HUES64 (cell line): Measurements from ENCODE around the gene TIMP1.

Experiments
- H3K27ac ChIP-seq: 2 replicates; pipeline ENCODE4 v1.7.0; 2013; ENCODE audit warnings: low read depth, low read length, inconsistent platforms
- H3K27me3 ChIP-seq: 2 replicates; pipeline ENCODE4 v1.6.1; 2013; ENCODE audit warnings: mild to moderate bottlenecking, low read length; ENCODE audit not compliant: insufficient read depth
- H3K36me3 ChIP-seq: 2 replicates; pipeline ENCODE4 v1.6.1; 2013; ENCODE audit warnings: mild to moderate bottlenecking, low read length; ENCODE audit not compliant: insufficient read depth
- H3K4me1 ChIP-seq: 2 replicates; pipeline ENCODE4 v1.6.1; 2013; ENCODE audit warnings: mild to moderate bottlenecking, low read length, moderate library complexity; ENCODE audit not compliant: insufficient read depth
- H3K4me3 ChIP-seq: 2 replicates; pipeline ENCODE4 v1.5.1; 2013; ENCODE audit warnings: mild to moderate bottlenecking, low read length, moderate library complexity
- H3K9ac ChIP-seq: 2 replicates; pipeline ENCODE4 v1.6.1; 2013; ENCODE audit warnings: mild to moderate bottlenecking, low read depth, low read length
- H3K9me3 ChIP-seq: 2 replicates; pipeline ENCODE4 v1.6.1; 2013; ENCODE audit warnings: low read depth, low read length; ENCODE audit not compliant: insufficient read depth
- WGBS: fragments of 150-250, 120-280 bp; methylation state at CpG from one replicate; pipeline ENCODE4 v1.1.7; 2013; ENCODE audit warnings: missing lambda C conversion rate; 5-methylcytosine and 5-hydroxymethylcytosine counted together

The TIMP1 gene

DNA sequence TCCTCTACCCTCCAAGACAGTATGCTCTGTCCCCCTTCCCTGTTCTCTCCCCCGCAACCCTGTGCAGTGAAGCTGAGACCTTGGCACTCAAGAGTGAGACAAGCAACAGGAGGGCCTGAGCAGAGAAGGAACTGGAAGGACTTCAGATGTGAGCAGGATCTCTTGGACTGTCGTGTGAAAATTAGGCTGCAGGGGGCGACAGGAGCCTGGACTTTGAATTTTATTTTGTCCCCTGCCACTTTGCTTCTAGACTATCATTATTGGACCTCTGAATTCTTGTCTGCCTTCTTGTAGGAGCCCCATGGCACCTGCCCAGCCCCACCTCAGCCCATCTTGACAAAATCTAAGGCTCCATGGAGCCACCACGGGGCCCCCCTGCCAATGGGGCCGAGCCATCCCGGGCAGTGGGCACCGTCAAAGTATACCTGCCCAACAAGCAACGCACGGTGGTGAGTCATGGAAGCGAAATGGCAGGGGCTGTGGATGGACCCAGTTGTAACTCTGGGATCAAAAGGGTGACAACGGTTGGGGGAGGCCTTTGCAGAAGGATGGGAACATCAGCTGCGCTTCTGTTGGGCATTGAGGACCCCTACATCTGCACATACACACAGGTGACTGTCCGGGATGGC, 19.5 kb upstream of the TIMP1 start:
- 85% methylated on average over 12 of the region's 13 CpGs for WGBS
- no peak overlapping the region for H3K9ac ChIP-seq
- H3K27me3 ChIP-seq: no peaks in the 10 kb centered on the region
- no peaks in the 10 kb centered on the region for H3K9me3 ChIP-seq
- H3K27ac ChIP-seq: no peak overlapping the region
- H3K36me3 ChIP-seq: peaks cover 44% of the 10 kb centered on the region
- H3K4me3 ChIP-seq: no peak overlapping the region
- 0 out of 2 replicates have a peak, but pooled peaks cover 4% of the 10 kb centered on the region for H3K4me1 ChIP-seq

- Histone ChIP-seq H3K4me1 (0 out of 2 replicates have a peak, but pooled peaks cover 4% of the 10 kb centered on the region), H3K9me3 (no peaks in the 10 kb centered on the region), H3K27ac (no peak overlapping the region), H3K9ac (no peak overlapping the region), H3K27me3 (no peaks in the 10 kb centered on the region), H3K4me3 (no peak overlapping the region), H3K36me3 (peaks cover 54% of the 10 kb centered on the region)
- WGBS: 96% methylated on average over 6 of the region's 8 CpGs
Observed at GRCh38 chrX:47563801-47564315, 18.4 kb upstream of the TIMP1 start.

- 0 out of 2 replicates have a peak, but pooled peaks cover 4% of the 10 kb centered on the region for H3K4me1 ChIP-seq
- H3K27me3 ChIP-seq: no peaks in the 10 kb centered on the region
- H3K9me3 ChIP-seq: no peaks in the 10 kb centered on the region
- H3K9ac ChIP-seq: no peak overlapping the region
- H3K27ac ChIP-seq: no peak overlapping the region
- WGBS: 94% methylated on average over 12 of the region's 12 CpGs
- no peak overlapping the region for H3K4me3 ChIP-seq
- peaks cover 56% of the 10 kb centered on the region for H3K36me3 ChIP-seq
Observed at GRCh38 chrX:47564438-47565085, 17.7 kb upstream of the TIMP1 start.

GRCh38 chrX:47566841-47567240, 15.4 kb upstream of the TIMP1 start:
- peaks cover 68% of the 10 kb centered on the region for H3K36me3 ChIP-seq

GRCh38 chrX:47568656-47569295, 13.5 kb upstream of the TIMP1 start:
- Histone ChIP-seq H3K9ac (no peak overlapping the region), H3K27me3 (no peaks in the 10 kb centered on the region), H3K9me3 (no peaks in the 10 kb centered on the region), H3K36me3 (peaks cover 61% of the 10 kb centered on the region), H3K4me1 (peaks cover 7% of the 10 kb centered on the region; the same call in 1 of the 2 replicates), H3K27ac (no peak overlapping the region), H3K4me3 (no peak overlapping the region)
- WGBS: 94% methylated on average over 6 of the region's 13 CpGs

More at GRCh38 chrX:47566841-47567240, 15.4 kb upstream of the TIMP1 start:
- H3K4me1 ChIP-seq: no peaks in the 10 kb centered on the region
- H3K9ac ChIP-seq: no peak overlapping the region
- H3K9me3 ChIP-seq: no peaks in the 10 kb centered on the region
- H3K27ac ChIP-seq: no peak overlapping the region
- H3K4me3 ChIP-seq: no peak overlapping the region
- 94% methylated on average over 9 of the region's 11 CpGs for WGBS
- no peaks in the 10 kb centered on the region for H3K27me3 ChIP-seq

DNA sequence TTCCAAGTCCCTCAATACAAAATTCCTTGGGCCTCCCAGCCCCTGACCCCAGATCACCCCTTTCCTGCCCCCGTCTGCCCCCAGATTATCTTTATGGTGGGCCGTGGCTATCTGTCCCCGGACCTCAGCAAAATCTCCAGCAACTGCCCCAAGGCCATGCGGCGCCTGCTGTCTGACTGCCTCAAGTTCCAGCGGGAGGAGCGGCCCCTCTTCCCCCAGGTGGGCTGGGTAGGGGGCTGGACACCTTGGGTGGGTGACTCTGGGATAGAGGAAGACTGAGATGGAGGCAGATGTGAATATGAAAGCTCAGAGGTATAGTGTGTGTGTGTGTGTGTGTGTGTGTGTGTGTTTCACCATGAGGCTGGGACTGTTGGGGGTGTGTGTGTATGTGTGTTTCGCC, 11.4 kb upstream of the TIMP1 start:
- no peak overlapping the region for H3K4me3 ChIP-seq
- no peaks in the 10 kb centered on the region for H3K27me3 ChIP-seq
- H3K9ac ChIP-seq: no peak overlapping the region
- peaks cover 42% of the 10 kb centered on the region for H3K36me3 ChIP-seq
- no peaks in the 10 kb centered on the region for H3K9me3 ChIP-seq
- peaks cover 16% of the 10 kb centered on the region; the same call in 1 of the 2 replicates for H3K4me1 ChIP-seq
- no peak overlapping the region for H3K27ac ChIP-seq
- WGBS: 92% methylated on average over 8 of the region's 8 CpGs

DNA sequence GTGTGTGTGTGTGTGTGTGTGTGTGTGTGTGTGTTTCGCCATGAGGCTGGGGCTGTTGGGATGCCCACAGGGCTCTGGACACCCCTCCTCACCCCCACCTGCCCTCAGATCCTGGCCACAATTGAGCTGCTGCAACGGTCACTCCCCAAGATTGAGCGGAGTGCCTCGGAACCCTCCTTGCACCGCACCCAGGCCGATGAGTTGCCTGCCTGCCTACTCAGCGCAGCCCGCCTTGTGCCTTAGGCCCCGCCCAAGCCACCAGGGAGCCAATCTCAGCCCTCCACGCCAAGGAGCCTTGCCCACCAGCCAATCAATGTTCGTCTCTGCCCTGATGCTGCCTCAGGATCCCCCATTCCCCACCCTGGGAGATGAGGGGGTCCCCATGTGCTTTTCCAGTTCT, 11.0 kb upstream of the TIMP1 start:
- Histone ChIP-seq H3K27ac (no peak overlapping the region), H3K4me1 (peaks cover 16% of the 10 kb centered on the region; the same call in 1 of the 2 replicates), H3K4me3 (no peak overlapping the region), H3K36me3 (peaks cover 38% of the 10 kb centered on the region), H3K9me3 (no peaks in the 10 kb centered on the region), H3K27me3 (no peaks in the 10 kb centered on the region), H3K9ac (no peak overlapping the region)
- WGBS: 96% methylated on average over 10 of the region's 11 CpGs

- no peak overlapping the region for H3K4me3 ChIP-seq
- no peaks in the 10 kb centered on the region for H3K27me3 ChIP-seq
- H3K36me3 ChIP-seq: peaks cover 35% of the 10 kb centered on the region
- H3K9me3 ChIP-seq: no peaks in the 10 kb centered on the region
- 95% methylated on average over 13 of the region's 13 CpGs for WGBS
- no peak overlapping the region for H3K9ac ChIP-seq
- H3K4me1 ChIP-seq: peaks cover 16% of the 10 kb centered on the region; the same call in 1 of the 2 replicates
- H3K27ac ChIP-seq: no peak overlapping the region
Observed at GRCh38 chrX:47571896-47572295, 10.3 kb upstream of the TIMP1 start.

DNA sequence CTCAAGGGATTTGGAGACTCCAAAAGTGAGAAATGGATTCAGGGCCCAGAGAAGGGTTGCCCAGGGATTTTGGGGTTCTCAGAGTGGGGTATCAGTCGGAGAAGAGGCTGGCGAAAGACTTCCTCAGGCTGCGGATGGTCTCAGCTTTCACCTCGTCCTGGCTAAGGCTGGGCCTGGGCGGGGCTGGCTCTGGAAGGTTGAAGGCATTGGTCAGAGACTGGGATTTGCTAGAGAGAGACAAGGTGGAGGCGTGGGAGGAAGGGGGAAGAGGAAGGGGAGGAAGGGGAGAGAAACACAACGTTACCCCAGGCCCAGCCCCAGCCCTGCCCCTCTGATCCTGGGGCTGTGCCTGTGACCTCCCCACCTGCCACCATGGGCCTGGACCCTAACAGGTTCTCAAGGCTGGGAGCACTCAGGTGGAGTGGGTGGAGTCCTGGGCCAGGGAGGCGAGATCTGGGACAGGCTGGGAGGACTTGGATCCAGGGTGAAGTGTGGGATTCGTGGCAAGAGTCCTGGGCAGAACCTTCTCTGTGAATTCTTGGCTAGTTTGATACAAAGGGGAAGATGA, 9.4 kb upstream of the TIMP1 start:
- WGBS: 66% methylated on average over 9 of the region's 9 CpGs
- Histone ChIP-seq H3K9ac (no peak overlapping the region), H3K36me3 (peaks cover 25% of the 10 kb centered on the region)

DNA sequence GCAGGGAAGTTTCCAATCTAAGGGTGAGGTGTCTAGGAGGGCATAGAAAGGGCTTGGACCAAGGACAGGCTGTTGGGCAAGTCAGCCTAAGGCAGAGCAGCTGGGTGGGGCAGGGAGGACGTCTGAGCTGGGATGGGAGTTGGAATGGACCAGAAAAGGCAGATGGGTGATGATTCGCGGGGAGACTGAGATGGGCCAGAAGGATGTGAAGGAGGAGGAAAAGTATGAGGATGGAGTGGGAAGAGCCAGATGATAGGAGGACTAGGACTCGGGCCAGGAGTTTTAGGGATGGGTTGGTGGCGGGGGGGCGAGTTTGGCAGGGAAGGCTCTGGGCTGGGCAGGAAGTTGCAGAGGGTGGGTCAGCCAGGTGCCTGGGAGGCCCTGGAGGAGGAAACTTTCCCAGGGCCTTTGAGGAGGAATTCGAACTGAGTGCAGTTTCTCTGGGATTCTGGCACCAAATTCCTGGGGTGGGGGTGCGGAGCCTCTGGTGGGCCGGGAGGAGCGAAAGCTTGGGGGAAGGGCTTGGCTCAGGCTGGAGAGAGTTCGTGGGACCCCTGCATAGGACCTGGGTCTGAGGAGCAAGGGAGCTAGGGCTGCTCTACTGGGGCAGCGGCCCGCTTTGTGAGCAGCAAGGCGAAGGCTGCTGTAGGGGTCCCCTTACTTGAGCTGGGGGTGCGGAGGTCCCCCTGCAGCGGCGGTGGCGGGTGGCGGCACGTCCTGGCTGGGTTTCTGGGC, 8.7 kb upstream of the TIMP1 start:
- 6% methylated on average over 20 of the region's 20 CpGs for WGBS
- Histone ChIP-seq H3K36me3 (peaks cover 19% of the 10 kb centered on the region), H3K9ac (peak overlapping the region; percentile 86), H3K9me3 (no peaks in the 10 kb centered on the region), H3K27ac (peak overlapping the region; percentile 95), H3K4me1 (peaks cover 16% of the 10 kb centered on the region; the same call in 1 of the 2 replicates), H3K27me3 (no peaks in the 10 kb centered on the region), H3K4me3 (peak overlapping the region; percentile 59)

More for the DNA sequence above, 9.4 kb upstream of the TIMP1 start:
- Histone ChIP-seq H3K4me1 (peaks cover 16% of the 10 kb centered on the region; the same call in 1 of the 2 replicates), H3K4me3 (no peak overlapping the region), H3K27me3 (no peaks in the 10 kb centered on the region), H3K27ac (peak overlapping the region; percentile 61; the same call in 1 of the 2 replicates), H3K9me3 (no peaks in the 10 kb centered on the region)
